ACC112 (cell line): Measurements from ENCODE around the gene ANKAR.

Source experiments
- H2AFZ ChIP-seq: fragments of 200-600 bp; sonication (generic); one replicate; pipeline ENCODE4 v1.6.0; 2017; ENCODE audit warnings: antibody characterized with exemption, low read length; ENCODE audit not compliant: unreplicated experiment
- H3K27ac ChIP-seq: fragments of 200-600 bp; sonication (generic); 2 replicates; pipeline ENCODE4 v1.5.1; 2014; ENCODE audit warnings: low read depth, mild to moderate bottlenecking, antibody characterized with exemption, low read length, moderate library complexity
- H3K27me3 ChIP-seq: fragments of 200-600 bp; sonication (generic); 2 replicates; pipeline ENCODE4 v1.6.1; 2014; ENCODE audit warnings: mild to moderate bottlenecking, antibody characterized with exemption, low read length, moderate library complexity, mixed read lengths; ENCODE audit not compliant: insufficient read depth
- H3K36me3 ChIP-seq: fragments of 200-600 bp; sonication (generic); 2 replicates; pipeline ENCODE4 v1.6.1; 2016; ENCODE audit warnings: mild to moderate bottlenecking, antibody characterized with exemption, low read length, moderate library complexity, mixed read lengths; ENCODE audit not compliant: insufficient read depth
- H3K4me1 ChIP-seq: fragments of 200-600 bp; sonication (generic); one replicate; pipeline ENCODE4 v1.6.1; 2016; ENCODE audit warnings: low read length, mixed read lengths; ENCODE audit not compliant: insufficient read depth, unreplicated experiment, control insufficient read depth
- H3K4me3 ChIP-seq: fragments of 200-600 bp; sonication (generic); 2 replicates; pipeline ENCODE4 v1.5.1; 2014; ENCODE audit warnings: mild to moderate bottlenecking, low read depth, low read length
- H3K79me2 ChIP-seq: fragments of 200-600 bp; sonication (generic); one replicate; pipeline ENCODE4 v1.6.0; 2016; ENCODE audit warnings: low read length; ENCODE audit not compliant: control insufficient read depth, unreplicated experiment, insufficient read depth

ANKAR gene

DNA sequence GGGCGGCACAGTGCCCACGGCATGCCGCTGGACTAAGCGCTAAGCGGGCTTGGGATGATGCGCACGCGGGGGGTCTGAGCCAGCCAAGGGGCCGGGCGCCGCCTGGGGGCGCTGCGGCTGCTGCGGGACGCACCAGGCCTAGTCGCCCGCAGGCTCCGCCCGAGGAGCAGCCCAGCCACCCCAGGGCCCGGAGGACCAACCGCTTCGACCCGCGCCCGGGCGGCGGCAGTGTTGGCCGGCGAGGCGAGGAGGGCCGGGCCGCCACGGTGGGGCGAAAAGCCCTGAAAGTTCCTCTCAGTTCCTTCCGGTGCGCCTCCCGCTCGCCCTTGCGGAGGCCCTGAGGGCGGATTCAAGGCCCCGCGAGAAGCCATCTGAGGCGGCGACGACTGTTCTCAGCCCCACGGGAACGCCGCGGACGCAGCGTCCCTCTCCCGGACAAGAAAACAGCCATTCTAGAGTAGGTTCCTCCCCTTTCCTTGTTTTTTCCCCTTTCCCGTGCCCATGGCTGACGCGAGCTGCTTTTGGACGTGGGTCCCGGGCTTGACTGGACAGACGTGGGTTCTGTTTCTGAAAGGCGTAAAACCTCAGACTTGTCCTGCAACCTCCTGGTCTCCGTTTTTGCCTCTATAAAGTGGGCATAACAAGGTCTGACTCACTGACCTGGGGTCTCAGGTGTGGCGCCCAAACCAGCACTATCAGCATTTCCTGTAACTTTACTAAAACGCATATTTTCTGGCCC, at the start of gene ANKAR:
Gene ANKAR (plus strand): TSS at position 297 of the 739 bp plus-strand sequence. CDS start 1,821 bp downstream, outside the sequence.
- H3K4me1 ChIP-seq, result peaks cover 18% of the 10 kb centered on the region
- H3K27ac ChIP-seq, result peak within 1 kb of the TSS; percentile 78
- peaks cover 10% of the 10 kb centered on the region for H3K79me2 ChIP-seq
- peak within 1 kb of the TSS; percentile 96 for H2AFZ ChIP-seq
- no peaks in the 10 kb centered on the region for H3K27me3 ChIP-seq
- peaks cover 5% of the 10 kb centered on the region; the same call in 1 of the 2 replicates for H3K36me3 ChIP-seq
- peak within 1 kb of the TSS; percentile 93 for H3K4me3 ChIP-seq

GRCh38 chr2:189625636-189626035, 48.8 kb upstream of the ANKAR start:
- Histone ChIP-seq H3K27me3 (no peaks in the 10 kb centered on the region), H3K79me2 (no peaks in the 10 kb centered on the region), H2AFZ (no peak overlapping the region), H3K27ac (no peak overlapping the region), H3K36me3 (no peaks in the 10 kb centered on the region), H3K4me1 (no peaks in the 10 kb centered on the region), H3K4me3 (no peak overlapping the region)

- no peaks in the 10 kb centered on the region for H3K79me2 ChIP-seq
- no peak overlapping the region for H3K27ac ChIP-seq
- no peaks in the 10 kb centered on the region for H3K27me3 ChIP-seq
- H3K4me1 ChIP-seq, result no peaks in the 10 kb centered on the region
- no peaks in the 10 kb centered on the region for H3K36me3 ChIP-seq
- H3K4me3 ChIP-seq, result no peak overlapping the region
- H2AFZ ChIP-seq, result no peak overlapping the region
Measured at GRCh38 chr2:189627789-189628188, 46.7 kb upstream of the ANKAR start.

- no peaks in the 10 kb centered on the region for H3K36me3 ChIP-seq
- no peaks in the 10 kb centered on the region for H3K27me3 ChIP-seq
- no peaks in the 10 kb centered on the region for H3K4me1 ChIP-seq
- no peaks in the 10 kb centered on the region for H3K79me2 ChIP-seq
- H3K27ac ChIP-seq, result no peak overlapping the region
- H3K4me3 ChIP-seq, result no peak overlapping the region
- peak overlapping the region; percentile 82 for H2AFZ ChIP-seq
Measured at GRCh38 chr2:189628817-189629530, 45.5 kb upstream of the ANKAR start.

GRCh38 chr2:189629531-189630453, 44.7 kb upstream of the ANKAR start:
- Histone ChIP-seq H3K27ac (no peak overlapping the region), H3K79me2 (no peaks in the 10 kb centered on the region), H3K4me3 (no peak overlapping the region), H3K27me3 (no peaks in the 10 kb centered on the region), H3K36me3 (no peaks in the 10 kb centered on the region), H3K4me1 (no peaks in the 10 kb centered on the region), H2AFZ (peak overlapping the region; percentile 82)

DNA sequence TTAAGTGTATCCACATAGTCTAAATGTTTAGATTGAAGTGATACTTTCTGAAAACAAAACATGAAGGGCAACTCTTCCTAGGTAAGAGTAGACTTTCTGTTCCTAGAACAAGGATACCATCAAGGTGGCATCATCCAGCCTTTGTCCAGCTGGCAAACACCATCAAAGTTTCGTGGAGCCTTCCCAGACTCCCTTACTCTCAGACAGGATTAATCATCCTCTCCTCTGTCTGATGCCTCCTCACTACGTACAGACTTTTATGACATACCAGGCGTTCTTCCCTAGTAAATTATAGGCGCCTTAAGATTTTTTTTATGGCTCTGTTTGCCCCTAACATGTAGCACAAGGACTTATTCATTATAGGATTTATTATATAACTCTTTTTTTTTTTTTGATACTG, 42.6 kb upstream of the ANKAR start:
- H3K79me2 ChIP-seq, result no peaks in the 10 kb centered on the region
- no peaks in the 10 kb centered on the region for H3K4me1 ChIP-seq
- no peaks in the 10 kb centered on the region for H3K36me3 ChIP-seq
- H2AFZ ChIP-seq, result no peak overlapping the region
- H3K27ac ChIP-seq, result no peak overlapping the region
- H3K4me3 ChIP-seq, result no peak overlapping the region
- H3K27me3 ChIP-seq, result no peaks in the 10 kb centered on the region

DNA sequence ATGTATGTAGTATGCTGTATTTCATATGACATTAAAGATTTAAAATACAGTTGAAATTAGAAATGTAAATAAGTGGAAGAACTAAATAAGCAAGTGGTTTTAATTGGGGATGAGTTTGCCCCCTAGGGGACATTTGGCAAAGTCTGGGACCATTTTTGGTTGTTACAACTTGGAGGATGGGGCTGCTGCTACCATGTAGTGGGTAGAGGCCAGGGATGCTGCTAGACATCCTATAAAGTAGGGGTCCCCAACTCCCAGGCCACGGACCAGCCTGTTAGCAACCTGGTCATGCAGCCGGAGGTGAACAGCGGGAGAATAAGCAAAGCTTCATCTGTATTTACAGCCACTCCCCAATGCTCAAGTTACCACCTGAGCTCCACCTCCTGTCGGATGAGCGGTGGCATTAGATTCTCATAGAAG, 41.1 kb upstream of the ANKAR start:
- H3K4me3 ChIP-seq, result no peak overlapping the region
- H3K27ac ChIP-seq, result no peak overlapping the region
- H3K27me3 ChIP-seq, result no peaks in the 10 kb centered on the region
- H3K79me2 ChIP-seq, result no peaks in the 10 kb centered on the region
- H2AFZ ChIP-seq, result no peak overlapping the region
- no peaks in the 10 kb centered on the region for H3K4me1 ChIP-seq
- H3K36me3 ChIP-seq, result no peaks in the 10 kb centered on the region

- no peaks in the 10 kb centered on the region for H3K4me1 ChIP-seq
- H3K79me2 ChIP-seq, result no peaks in the 10 kb centered on the region
- H3K27ac ChIP-seq, result no peak overlapping the region
- no peak overlapping the region for H2AFZ ChIP-seq
- H3K36me3 ChIP-seq, result no peaks in the 10 kb centered on the region
- no peak overlapping the region for H3K4me3 ChIP-seq
- H3K27me3 ChIP-seq, result no peaks in the 10 kb centered on the region
Measured at GRCh38 chr2:189635353-189635752, 39.1 kb upstream of the ANKAR start.

- Histone ChIP-seq H3K36me3 (no peaks in the 10 kb centered on the region), H3K4me1 (no peaks in the 10 kb centered on the region), H2AFZ (no peak overlapping the region), H3K27me3 (no peaks in the 10 kb centered on the region), H3K27ac (no peak overlapping the region), H3K4me3 (no peak overlapping the region), H3K79me2 (no peaks in the 10 kb centered on the region)
Measured at GRCh38 chr2:189638301-189639006, 36.0 kb upstream of the ANKAR start.

GRCh38 chr2:189639007-189639609, 35.4 kb upstream of the ANKAR start:
- no peaks in the 10 kb centered on the region for H3K27me3 ChIP-seq
- no peak overlapping the region for H3K27ac ChIP-seq
- H3K36me3 ChIP-seq, result no peaks in the 10 kb centered on the region
- no peaks in the 10 kb centered on the region for H3K4me1 ChIP-seq
- no peaks in the 10 kb centered on the region for H3K79me2 ChIP-seq
- H2AFZ ChIP-seq, result no peak overlapping the region
- no peak overlapping the region for H3K4me3 ChIP-seq
